IMR-90 (cell line): ENCODE measurements around the gene SLC66A1. TPM values are rescaled to one million over a fixed set of nuclear protein-coding genes. Genes with fewer than 3 reads are reported as not detected.

Experiments
- ATAC-seq: fragments of 200-7000 bp; cut with Tn5 transposase; 2 replicates; pipeline ENCODE4 v1.9.1; 2020; ENCODE audit warnings: low read depth, mild to moderate bottlenecking, moderate library complexity
- BruUV-seq: library from RNA; stranded (reverse); fragments of 400-500 nt; replicated peaks from 2 replicates; lab custom pipeline; 2021; lab: Mats Ljungman, UMichigan
- CTCF ChIA-PET: fragments of 300-600 bp; formaldehyde crosslinking; extraction: SDS; loops from one replicate; lab custom pipeline; 2021; ENCODE audit warnings: antibody characterized with exemption; lab: Yijun Ruan, JAX
- POLR2A ChIA-PET: fragments of 300-600 bp; sonication (Branson Sonifier 250); formaldehyde crosslinking; loops from one replicate; lab custom pipeline; 2022; ENCODE audit warnings: antibody characterized with exemption; ENCODE audit not compliant: unreplicated experiment; lab: Charles Lee
- DNase-seq: peaks from one replicate; pipeline ENCODE4 v3.0.0; 2013
- H2AFZ ChIP-seq: replicated peaks from 2 replicates; pipeline ENCODE3; 2013; ENCODE audit warnings: low read length, mild to moderate bottlenecking; ENCODE audit not compliant: poor library complexity
- H2AK5ac ChIP-seq: 2 replicates; pipeline ENCODE4 v1.6.1; 2013; ENCODE audit warnings: low read depth, low read length, inconsistent platforms
- H2AK9ac ChIP-seq: replicated peaks from 2 replicates; pipeline ENCODE3; 2013; ENCODE audit warnings: mild to moderate bottlenecking, low read depth, low read length, moderate library complexity; ENCODE audit not compliant: poor library complexity
- H2BK120ac ChIP-seq: 2 replicates; pipeline ENCODE4 v1.6.1; 2013; ENCODE audit warnings: low read depth, low read length, inconsistent platforms
- H2BK15ac ChIP-seq: 3 replicates; pipeline ENCODE4 v1.6.1; 2013; ENCODE audit warnings: low read depth, low read length, inconsistent platforms
- H2BK20ac ChIP-seq: 2 replicates; pipeline ENCODE4 v1.6.1; 2013; ENCODE audit warnings: low read depth, mild to moderate bottlenecking, inconsistent platforms, low read length, moderate library complexity
- H2BK5ac ChIP-seq: 2 replicates; pipeline ENCODE4 v1.6.1; 2013; ENCODE audit warnings: mild to moderate bottlenecking, low read depth, low read length, inconsistent platforms; ENCODE audit not compliant: poor library complexity, severe bottlenecking
- H3K14ac ChIP-seq: replicated peaks from 2 replicates; pipeline ENCODE4 v1.6.1; 2013; ENCODE audit warnings: low read depth, low read length, inconsistent platforms
- H3K18ac ChIP-seq: 2 replicates; pipeline ENCODE4 v1.6.1; 2013; ENCODE audit warnings: low read depth, low read length, control low read depth
- H3K23ac ChIP-seq: 2 replicates; pipeline ENCODE4 v1.6.1; 2013; ENCODE audit warnings: low read depth, low read length, inconsistent platforms
- H3K27ac ChIP-seq: 2 replicates; pipeline ENCODE4 v1.5.1; 2013; ENCODE audit warnings: mild to moderate bottlenecking, control low read depth, low read length; ENCODE audit not compliant: insufficient read depth
- H3K27me3 ChIP-seq: 2 replicates; pipeline ENCODE4 v1.6.1; 2013; ENCODE audit warnings: low read length; ENCODE audit not compliant: control insufficient read depth, insufficient read depth
- H3K36me3 ChIP-seq: 2 replicates; pipeline ENCODE4 v1.6.1; 2013; ENCODE audit warnings: low read length, mixed read lengths; ENCODE audit not compliant: control insufficient read depth, insufficient read depth
- H3K4ac ChIP-seq: 2 replicates; pipeline ENCODE4 v1.6.1; 2013; ENCODE audit warnings: low read depth, low read length, inconsistent platforms
- H3K4me1 ChIP-seq: 2 replicates; pipeline ENCODE4 v1.6.1; 2013; ENCODE audit warnings: low read length, mixed read lengths; ENCODE audit not compliant: control insufficient read depth, insufficient read depth
- H3K4me2 ChIP-seq: 2 replicates; pipeline ENCODE4 v1.6.1; 2013; ENCODE audit warnings: low read depth, mild to moderate bottlenecking, control low read depth, low read length, moderate library complexity
- H3K4me3 ChIP-seq: 2 replicates; pipeline ENCODE4 v1.5.1; 2013; ENCODE audit warnings: low read depth, mild to moderate bottlenecking, control low read depth, low read length, moderate library complexity; ENCODE audit not compliant: insufficient read depth
- H3K56ac ChIP-seq: 2 replicates; pipeline ENCODE4 v1.6.1; 2013; ENCODE audit warnings: low read length, inconsistent platforms; ENCODE audit not compliant: insufficient read depth; ENCODE audit errors: extremely low read depth
- H3K79me1 ChIP-seq, 2 experiments: 2 replicates each; pipeline ENCODE4 v1.6.1; 2013; ENCODE audit warnings: low read length in 2 of 2, inconsistent platforms in 1 of 2, low read depth in 1 of 2
- H3K9ac ChIP-seq: 2 replicates; pipeline ENCODE4 v1.6.1; 2013; ENCODE audit warnings: low read depth, low read length, control low read depth
- H3K9me1 ChIP-seq: 2 replicates; pipeline ENCODE4 v1.6.1; 2013; ENCODE audit warnings: low read length, inconsistent platforms; ENCODE audit not compliant: insufficient read depth
- H3K9me3 ChIP-seq: 2 replicates; pipeline ENCODE4 v1.6.1; 2013; ENCODE audit warnings: low read length; ENCODE audit not compliant: control insufficient read depth, insufficient read depth
- H4K20me1 ChIP-seq: 2 replicates; pipeline ENCODE4 v1.6.1; 2013; ENCODE audit warnings: low read length, inconsistent platforms; ENCODE audit not compliant: insufficient read depth
- H4K5ac ChIP-seq: 2 replicates; pipeline ENCODE4 v1.6.1; 2013; ENCODE audit warnings: mild to moderate bottlenecking, low read depth, low read length, control low read depth
- H4K8ac ChIP-seq, 2 experiments: 2 replicates each; pipeline ENCODE4 v1.6.1; 2013; ENCODE audit warnings: low read depth in 2 of 2, low read length in 2 of 2, control low read depth in 1 of 2, inconsistent platforms in 1 of 2
- H4K91ac ChIP-seq: 2 replicates; pipeline ENCODE4 v1.6.1; 2013; ENCODE audit warnings: low read depth, low read length, inconsistent platforms; ENCODE audit not compliant: insufficient read depth
- BHLHE40 ChIP-seq: fragments of 150-350 bp; IDR thresholded peaks from 2 replicates; pipeline ENCODE4 v1.6.1; 2016; ENCODE audit warnings: mild to moderate bottlenecking, low read depth, low read length
- CEBPB ChIP-seq: IDR thresholded peaks from 2 replicates; pipeline ENCODE4 v1.6.1; 2012; ENCODE audit warnings: low read depth, low read length, improper control_type of control experiment
- CHD1 ChIP-seq: IDR thresholded peaks from 2 replicates; pipeline ENCODE4 v1.6.1; 2012; ENCODE audit warnings: low read depth, low read length, improper control_type of control experiment
- CTCF ChIP-seq: conservative IDR thresholded peaks from 2 replicates; pipeline ENCODE4 v1.5.1; 2012; ENCODE audit warnings: mild to moderate bottlenecking, low read depth, low read length, improper control_type of control experiment
- FOS ChIP-seq: fragments of 150-350 bp; IDR thresholded peaks from 2 replicates; pipeline ENCODE4 v1.6.1; 2016; ENCODE audit warnings: low read depth, low read length
- MAFK ChIP-seq: IDR thresholded peaks from 2 replicates; pipeline ENCODE4 v1.6.1; 2012; ENCODE audit warnings: low read depth, low read length, improper control_type of control experiment
- MAZ ChIP-seq: IDR thresholded peaks from 2 replicates; pipeline ENCODE4 v1.6.1; 2012; ENCODE audit warnings: low read depth, mild to moderate bottlenecking, low read length, improper control_type of control experiment, moderate library complexity, borderline replicate concordance
- MXI1 ChIP-seq: IDR thresholded peaks from 2 replicates; pipeline ENCODE4 v1.6.1; 2012; ENCODE audit warnings: low read depth, mild to moderate bottlenecking, low read length, moderate library complexity, borderline replicate concordance
- NFE2L2 ChIP-seq: fragments of 150-350 bp; IDR thresholded peaks from 2 replicates; pipeline ENCODE4 v1.6.1; 2016; ENCODE audit warnings: low read depth, mild to moderate bottlenecking, low read length
- POLR2A ChIP-seq: IDR thresholded peaks from 2 replicates; pipeline ENCODE4 v1.6.1; 2012; ENCODE audit warnings: mild to moderate bottlenecking, low read depth, low read length
- RAD21 ChIP-seq: IDR thresholded peaks from 2 replicates; pipeline ENCODE4 v1.6.1; 2012; ENCODE audit warnings: low read length, improper control_type of control experiment
- RCOR1 ChIP-seq: IDR thresholded peaks from 2 replicates; pipeline ENCODE4 v1.6.1; 2012; ENCODE audit warnings: mild to moderate bottlenecking, low read length, improper control_type of control experiment; ENCODE audit not compliant: insufficient replicate concordance
- RFX5 ChIP-seq: IDR thresholded peaks from 2 replicates; pipeline ENCODE4 v1.8.0; 2012; ENCODE audit warnings: low read depth, mild to moderate bottlenecking, low read length, moderate library complexity
- SMC3 ChIP-seq: fragments of 150-350 bp; IDR thresholded peaks from 2 replicates; pipeline ENCODE4 v1.6.1; 2016; ENCODE audit warnings: low read depth, mild to moderate bottlenecking, antibody characterized with exemption, low read length, moderate library complexity
- USF2 ChIP-seq: fragments of 150-350 bp; IDR thresholded peaks from 2 replicates; pipeline ENCODE4 v1.6.1; 2017; ENCODE audit warnings: mild to moderate bottlenecking, antibody characterized with exemption, low read length, low read depth
- WGBS, 2 experiments: methylation state at CpG; one replicate each; pipeline versions ENCODE4 v1.1.5 to v1.1.7; 2013; ENCODE audit warnings: missing lambda C conversion rate in 2 of 2; ENCODE audit not compliant: insufficient read length in 1 of 2; ENCODE audit errors: extremely low coverage in 2 of 2; 5-methylcytosine and 5-hydroxymethylcytosine counted together
- dilution Hi-C: fragments of 300-500 bp; cut with HindIII; formaldehyde crosslinking; loops from one replicate; pipeline ENCODE4 v1.14.3; 2018; ENCODE audit warnings: low sequenced_read_pairs; ENCODE audit not compliant: unreplicated experiment
- in situ Hi-C: fragments of 300-500 bp; cut with MboI; formaldehyde crosslinking; loops from 3 replicates; pipeline ENCODE4 v1.14.3; 2019; ENCODE audit warnings: low sequenced_read_pairs, inconsistent platforms, mixed read lengths
- intact Hi-C: fragments of 100-400 bp; cut with micrococcal nuclease; formaldehyde crosslinking; loops from 2 replicates; pipeline ENCODE4 v1.10.0; 2022
- polyA plus RNA-seq, 3 experiments: library from polyadenylated mRNA; depleted of rRNA; stranded (reverse); fragments of >200 nt; gene quantifications; 2 replicates each; pipeline ENCODE4 v1.2.3, GENCODE V29; 2012; ENCODE audit warnings: low replicate concordance in 1 of 3
- total RNA-seq: library from RNA; depleted of rRNA; stranded (reverse); fragments of >200 nt; gene quantifications from 2 replicates; pipeline ENCODE4 v1.2.3, GENCODE V29; 2012
- TF ChIP-seq, protein P1 (sequence below): fragments of 150-350 bp; IDR thresholded peaks from 2 replicates; pipeline ENCODE4 v1.6.1; 2016; ENCODE audit warnings: low read depth, mild to moderate bottlenecking, low read length, moderate library complexity, borderline replicate concordance

Gene SLC66A1
- total and polyA plus RNA-seq, 2 of the 4 experiments (the other 2 are of a cell fraction) = 6.8 to 18.9 TPM

DNA sequence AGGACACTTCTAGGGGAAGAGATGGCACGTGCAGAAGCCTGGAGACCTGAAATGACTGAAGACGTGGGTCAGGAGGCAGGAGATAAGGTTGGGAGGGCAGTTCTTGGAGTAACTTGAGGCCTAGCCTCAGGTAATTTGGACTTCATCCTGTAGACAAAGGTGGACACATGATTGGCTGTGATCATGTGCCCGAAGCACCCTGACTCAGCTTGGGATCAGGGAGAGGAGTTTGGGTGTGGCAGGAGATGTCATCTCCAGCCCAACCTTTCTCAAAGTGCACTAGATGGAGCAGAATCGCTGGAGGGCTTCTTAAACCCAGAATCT, 1.5 kb downstream of the SLC66A1 start:
- Histone ChIP-seq H4K91ac (no peak overlapping the region), H2AK9ac (peak overlapping the region; percentile 77), H4K5ac (no peak overlapping the region), H3K9me3 (no peaks in the 10 kb centered on the region), H2AK5ac (peak overlapping the region; percentile 83; the same call in 1 of the 2 replicates), H3K9me1 (peaks cover 45% of the 10 kb centered on the region), H3K14ac (no peak overlapping the region), H3K27me3 (no peaks in the 10 kb centered on the region), H4K20me1 (peaks cover 29% of the 10 kb centered on the region), H3K4ac (peak overlapping the region; percentile 75; the same call in 1 of the 2 replicates), H3K18ac (no peak overlapping the region), H3K79me1 (peaks cover 35 to 91% of the 10 kb centered on the region in 2 experiments), H2BK15ac (no peak overlapping the region), H3K27ac (no peak overlapping the region), H2BK20ac (no peak overlapping the region), H3K4me2 (no peak overlapping the region), H3K56ac (no peak overlapping the region), H3K36me3 (peaks cover 12% of the 10 kb centered on the region), H3K4me3 (no peak overlapping the region), H3K4me1 (peaks cover 27% of the 10 kb centered on the region), H2BK120ac (no peak overlapping the region), H2AFZ (no peak overlapping the region), H3K9ac (no peak overlapping the region), H2BK5ac (no peak overlapping the region), H4K8ac (no peak overlapping the region), H3K23ac (0 out of 2 replicates have a peak overlapping the region, but pooled peaks have one; percentile 84)
- no TSS peak for BruUV-seq
- dilution Hi-C loops = no loop called here
- CTCF ChIA-PET = no interaction called here
- no peak for DNase-seq
- intact Hi-C loops = loop anchor here (5.0 kb wide), 1 partner anchor 61 kb away; the partner anchor contains the start of genes EMC1 and MRTO4
- 87% methylated on average over 3 of the region's 4 CpGs; no CpG with 5 or more reads in 1 of the 2 experiments for WGBS, 2 experiments
- no peak for TF ChIP-seq USF2
- TF ChIP-seq RFX5 = no peak
- no peak for TF ChIP-seq MXI1
- no peak for TF ChIP-seq RAD21
- TF ChIP-seq, protein P1, sequence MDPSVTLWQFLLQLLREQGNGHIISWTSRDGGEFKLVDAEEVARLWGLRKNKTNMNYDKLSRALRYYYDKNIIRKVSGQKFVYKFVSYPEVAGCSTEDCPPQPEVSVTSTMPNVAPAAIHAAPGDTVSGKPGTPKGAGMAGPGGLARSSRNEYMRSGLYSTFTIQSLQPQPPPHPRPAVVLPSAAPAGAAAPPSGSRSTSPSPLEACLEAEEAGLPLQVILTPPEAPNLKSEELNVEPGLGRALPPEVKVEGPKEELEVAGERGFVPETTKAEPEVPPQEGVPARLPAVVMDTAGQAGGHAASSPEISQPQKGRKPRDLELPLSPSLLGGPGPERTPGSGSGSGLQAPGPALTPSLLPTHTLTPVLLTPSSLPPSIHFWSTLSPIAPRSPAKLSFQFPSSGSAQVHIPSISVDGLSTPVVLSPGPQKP = no peak
- TF ChIP-seq CHD1 = no peak
- no peak for TF ChIP-seq RCOR1
- no peak for TF ChIP-seq SMC3
- no peak for TF ChIP-seq POLR2A
- TF ChIP-seq FOS = no peak
- no peak for TF ChIP-seq MAFK
- TF ChIP-seq MAZ = no peak
- no peak for TF ChIP-seq CTCF
- TF ChIP-seq BHLHE40 = no peak
- no peak for TF ChIP-seq CEBPB
- no peak for TF ChIP-seq NFE2L2
- POLR2A ChIA-PET = no interaction called here
- ATAC-seq = no peak
- in situ Hi-C loops = no loop called here
